ENCODE measurements around the gene LDAH.

Gene LDAH

GRCh38 chr2:20652141-20652540 is 170.8 kb downstream of the LDAH start:
- DNase-seq (ENCODE audit: low spot score): no peak

- no peak for DNase-seq (ENCODE audit: low spot score)
Observed at GRCh38 chr2:20651731-20652099, 171.2 kb downstream of the LDAH start.

GRCh38 chr2:20650877-20651730 is 171.8 kb downstream of the LDAH start, which contains the start of gene HS1BP3:
TSS of gene HS1BP3 (minus strand) at chr2:20651098. CDS start at chr2:20651063, 35 bp downstream.
- DNase-seq (ENCODE audit: low spot score): peak; percentile 88

GRCh38 chr2:20650393-20650876 is 172.5 kb downstream of the LDAH start:
- peak; percentile 47 for DNase-seq (ENCODE audit: low spot score)

GRCh38 chr2:20649976-20650375 is 172.9 kb downstream of the LDAH start:
- DNase-seq (ENCODE audit: low spot score): peak; percentile 25

- peak; percentile 59 for DNase-seq (ENCODE audit: low spot score)
Observed at GRCh38 chr2:20649576-20649975, 173.3 kb downstream of the LDAH start.

- DNase-seq (ENCODE audit: low spot score): no peak
Observed at GRCh38 chr2:20648831-20649230, 174.1 kb downstream of the LDAH start.

GRCh38 chr2:20648206-20648605 is 174.7 kb downstream of the LDAH start:
- no peak for DNase-seq (ENCODE audit: low spot score)

GRCh38 chr2:20647738-20648137 is 175.2 kb downstream of the LDAH start:
- no peak for DNase-seq (ENCODE audit: low spot score)

- no peak for DNase-seq (ENCODE audit: low spot score)
Observed at GRCh38 chr2:20647211-20647610, 175.7 kb downstream of the LDAH start.

GRCh38 chr2:20646446-20646845 is 176.5 kb downstream of the LDAH start:
- DNase-seq (ENCODE audit: low spot score): no peak

GRCh38 chr2:20645761-20646160 is 177.1 kb downstream of the LDAH start:
- DNase-seq (ENCODE audit: low spot score): no peak

- no peak for DNase-seq (ENCODE audit: low spot score)
Observed at GRCh38 chr2:20645301-20645701, 177.6 kb downstream of the LDAH start.

- no peak for DNase-seq (ENCODE audit: low spot score)
Observed at GRCh38 chr2:20643826-20644225, 179.1 kb downstream of the LDAH start.

- no peak for DNase-seq (ENCODE audit: low spot score)
Observed at GRCh38 chr2:20643060-20643459, 179.8 kb downstream of the LDAH start.

- peak; percentile 80 for DNase-seq (ENCODE audit: low spot score)
Observed at GRCh38 chr2:20642055-20642971, 180.6 kb downstream of the LDAH start.

GRCh38 chr2:20641123-20641985 is 181.5 kb downstream of the LDAH start:
- DNase-seq (ENCODE audit: low spot score): peak; percentile 94

- no peak for DNase-seq (ENCODE audit: low spot score)
Observed at GRCh38 chr2:20640411-20641122, 182.3 kb downstream of the LDAH start.

- peak; percentile 76 for DNase-seq (ENCODE audit: low spot score)
Observed at GRCh38 chr2:20638646-20639430, 184.1 kb downstream of the LDAH start.

GRCh38 chr2:20638014-20638413 is 184.9 kb downstream of the LDAH start:
- no peak for DNase-seq (ENCODE audit: low spot score)
